GM23248 (cell line): Measurements from ENCODE around the gene PKNOX2. TPM values are rescaled to one million over a fixed set of nuclear protein-coding genes. Genes with fewer than 3 reads are reported as not detected.

ENCODE experiments used
- DNase-seq: peaks from one replicate; pipeline ENCODE4 v3.0.0-alpha.2; 2015
- H2AFZ ChIP-seq: fragments of 200-600 bp; sonication (generic); 2 replicates; pipeline ENCODE4 v1.6.1; 2016; ENCODE audit warnings: antibody characterized with exemption
- H3F3A ChIP-seq: fragments of 200-600 bp; sonication (generic); 2 replicates; pipeline ENCODE4 v1.6.1; 2016; ENCODE audit warnings: mild to moderate bottlenecking, antibody characterized with exemption, mixed run types; ENCODE audit not compliant: insufficient read depth
- H3K27ac ChIP-seq: fragments of 200-600 bp; sonication (generic); 2 replicates; pipeline ENCODE4 v1.5.1; 2016; ENCODE audit warnings: mild to moderate bottlenecking
- H3K27me3 ChIP-seq: fragments of 200-600 bp; sonication (generic); replicated peaks from 2 replicates; pipeline ENCODE4 v1.6.1; 2016; ENCODE audit warnings: mild to moderate bottlenecking; ENCODE audit not compliant: insufficient read depth
- H3K36me3 ChIP-seq: fragments of 200-600 bp; sonication (generic); 2 replicates; pipeline ENCODE4 v1.6.1; 2016; ENCODE audit warnings: low read depth, mild to moderate bottlenecking
- H3K4me1 ChIP-seq: fragments of 200-600 bp; sonication (generic); 2 replicates; pipeline ENCODE4 v1.6.1; 2016; ENCODE audit warnings: mild to moderate bottlenecking; ENCODE audit not compliant: insufficient read depth
- H3K4me2 ChIP-seq: fragments of 200-600 bp; sonication (generic); one replicate; pipeline ENCODE4 v1.6.1; 2016; ENCODE audit warnings: mild to moderate bottlenecking; ENCODE audit not compliant: unreplicated experiment
- H3K4me3 ChIP-seq: fragments of 200-600 bp; sonication (generic); 2 replicates; pipeline ENCODE4 v1.5.1; 2016; ENCODE audit warnings: mild to moderate bottlenecking
- H3K79me2 ChIP-seq: fragments of 200-600 bp; sonication (generic); 2 replicates; pipeline ENCODE4 v1.6.1; 2016; ENCODE audit warnings: mild to moderate bottlenecking; ENCODE audit not compliant: insufficient read depth
- H3K9ac ChIP-seq: fragments of 200-600 bp; sonication (generic); 2 replicates; pipeline ENCODE4 v1.6.1; 2016; ENCODE audit warnings: mild to moderate bottlenecking
- H3K9me2 ChIP-seq: fragments of 200-600 bp; sonication (generic); 2 replicates; pipeline ENCODE4 v1.6.1; 2016; ENCODE audit warnings: mixed run types, mild to moderate bottlenecking, moderate library complexity; ENCODE audit not compliant: insufficient read depth
- H3K9me3 ChIP-seq: fragments of 200-600 bp; sonication (generic); one replicate; pipeline ENCODE4 v1.6.1; 2017; ENCODE audit warnings: low read depth
- H4K20me1 ChIP-seq: fragments of 200-600 bp; sonication (generic); 2 replicates; pipeline ENCODE4 v1.6.0; 2016; ENCODE audit not compliant: insufficient read depth
- EZH2 ChIP-seq: fragments of 200-600 bp; sonication (generic); IDR thresholded peaks from 2 replicates; pipeline ENCODE4 v1.6.1; 2018; ENCODE audit warnings: antibody characterized with exemption, mild to moderate bottlenecking; ENCODE audit not compliant: insufficient read depth, poor library complexity, severe bottlenecking
- EZH2phosphoT487 ChIP-seq: fragments of 200-600 bp; sonication (generic); IDR thresholded peaks from 2 replicates; pipeline ENCODE4 v1.6.1; 2018; ENCODE audit warnings: antibody characterized with exemption, moderate library complexity, mild to moderate bottlenecking, low read depth; ENCODE audit not compliant: insufficient read depth
- WGBS, 2 experiments: methylation state at CpG; one replicate each; pipeline ENCODE4 v1.1.6; 2015 to 2017; ENCODE audit warnings: low lambda C conversion rate in 2 of 2, low coverage in 1 of 2; ENCODE audit errors: missing lambda C conversion rate in 2 of 2; 5-methylcytosine and 5-hydroxymethylcytosine counted together
- in situ Hi-C: fragments of 300-500 bp; cut with MboI; formaldehyde crosslinking; loops from 2 replicates; pipeline ENCODE4 v1.15.0; 2020
- polyA plus RNA-seq: library from polyadenylated mRNA; unstranded; fragments of >200 nt; fragmentation: Nextera tagmentation; extraction: Ambion mirVana; gene quantifications from 2 replicates; pipeline ENCODE4 v1.2.1, GENCODE V29; 2016
- total RNA-seq: library from RNA; depleted of rRNA; stranded (reverse); fragments of >200 nt; shearing (Covaris generic); gene quantifications from 2 replicates; pipeline ENCODE4 v1.2.3, GENCODE V29; 2014

PKNOX2 gene
- total and polyA plus RNA-seq, 2 experiments from 2014 or later, result 0.21 to 0.76 TPM

GRCh38 chr11:125416981-125417935, 252.7 kb downstream of the PKNOX2 start:
- in situ Hi-C loops, result loop anchor here (25.0 kb wide), 1 partner anchor 455 kb away; the partner anchor contains the start of gene CCDC15
- 31 to 37% methylated on average over 20 of the region's 20 CpGs for WGBS, 2 experiments
- H3K36me3 ChIP-seq, result no peaks in the 10 kb centered on the region
- no peak for TF ChIP-seq EZH2
- TF ChIP-seq EZH2phosphoT487, result no peak
- H3K4me3 ChIP-seq, result no peak overlapping the region
- no peak overlapping the region for H3K4me2 ChIP-seq
- H3K9me3 ChIP-seq, result no peaks in the 10 kb centered on the region
- H3K27me3 ChIP-seq, result peaks cover 22% of the 10 kb centered on the region
- H3K27ac ChIP-seq, result no peak overlapping the region
- no peaks in the 10 kb centered on the region for H3K79me2 ChIP-seq
- no peaks in the 10 kb centered on the region for H3F3A ChIP-seq
- no peak for DNase-seq
- no peak overlapping the region for H3K9ac ChIP-seq
- no peak overlapping the region for H2AFZ ChIP-seq
- H4K20me1 ChIP-seq, result no peaks in the 10 kb centered on the region
- H3K9me2 ChIP-seq, result no peaks in the 10 kb centered on the region
- H3K4me1 ChIP-seq, result no peaks in the 10 kb centered on the region

- DNase-seq, result no peak
- Histone ChIP-seq H4K20me1 (no peaks in the 10 kb centered on the region), H3K27ac (no peak overlapping the region), H2AFZ (no peak overlapping the region), H3K79me2 (no peaks in the 10 kb centered on the region), H3K9me3 (no peaks in the 10 kb centered on the region), H3K9ac (no peak overlapping the region), H3K4me3 (no peak overlapping the region), H3F3A (no peaks in the 10 kb centered on the region), H3K4me1 (no peaks in the 10 kb centered on the region), H3K36me3 (no peaks in the 10 kb centered on the region), H3K27me3 (peaks cover 31% of the 10 kb centered on the region), H3K4me2 (no peak overlapping the region), H3K9me2 (no peaks in the 10 kb centered on the region)
- in situ Hi-C loops, result loop anchor here (25.0 kb wide), 1 partner anchor 456 kb away; the partner anchor contains the start of gene CCDC15
- WGBS, 2 experiments, result 66 to 67% methylated on average over 9 of the region's 9 CpGs
- TF ChIP-seq EZH2, result no peak
- no peak for TF ChIP-seq EZH2phosphoT487
These were observed 253.8 kb downstream of the PKNOX2 start for GRCh38 chr11:125418396-125418795.

- Histone ChIP-seq H3K4me1 (no peaks in the 10 kb centered on the region), H3K9me3 (no peaks in the 10 kb centered on the region), H3K79me2 (no peaks in the 10 kb centered on the region), H2AFZ (no peak overlapping the region), H3K9ac (no peak overlapping the region), H3K27me3 (peaks cover 38% of the 10 kb centered on the region), H3K9me2 (no peaks in the 10 kb centered on the region), H4K20me1 (no peaks in the 10 kb centered on the region), H3K4me3 (no peak overlapping the region), H3K4me2 (no peak overlapping the region), H3F3A (no peaks in the 10 kb centered on the region), H3K36me3 (no peaks in the 10 kb centered on the region), H3K27ac (no peak overlapping the region)
- no peak for DNase-seq
- in situ Hi-C loops, result loop anchor here (25.0 kb wide), 1 partner anchor 460 kb away; the partner anchor contains the start of gene CCDC15
- TF ChIP-seq EZH2phosphoT487 (no peak), EZH2 (no peak)
- 51 to 63% methylated on average over 4 of the region's 4 CpGs for WGBS, 2 experiments
These were observed 258.1 kb downstream of the PKNOX2 start for GRCh38 chr11:125422681-125423080.

GRCh38 chr11:125423247-125423849, 258.8 kb downstream of the PKNOX2 start:
- Histone ChIP-seq H3K9me2 (no peaks in the 10 kb centered on the region), H3K4me2 (no peak overlapping the region), H3K27me3 (peaks cover 38% of the 10 kb centered on the region), H4K20me1 (no peaks in the 10 kb centered on the region), H3K79me2 (no peaks in the 10 kb centered on the region), H3F3A (no peaks in the 10 kb centered on the region), H2AFZ (no peak overlapping the region), H3K9ac (no peak overlapping the region), H3K36me3 (no peaks in the 10 kb centered on the region), H3K4me1 (no peaks in the 10 kb centered on the region), H3K4me3 (no peak overlapping the region), H3K27ac (no peak overlapping the region), H3K9me3 (no peaks in the 10 kb centered on the region)
- WGBS, 2 experiments, result 47 to 52% methylated on average over 9 of the region's 9 CpGs
- no peak for DNase-seq
- in situ Hi-C loops, result loop anchor here (25.0 kb wide), 1 partner anchor 461 kb away; the partner anchor contains the start of gene CCDC15
- TF ChIP-seq EZH2, result no peak
